ENCODE results near the gene FAM110A. TPM values are rescaled to one million over a fixed set of nuclear protein-coding genes. Genes with fewer than 3 reads are reported as not detected.

The FAM110A gene
- total RNA-seq, 1 donor from 2014 or later: 152 TPM

DNA sequence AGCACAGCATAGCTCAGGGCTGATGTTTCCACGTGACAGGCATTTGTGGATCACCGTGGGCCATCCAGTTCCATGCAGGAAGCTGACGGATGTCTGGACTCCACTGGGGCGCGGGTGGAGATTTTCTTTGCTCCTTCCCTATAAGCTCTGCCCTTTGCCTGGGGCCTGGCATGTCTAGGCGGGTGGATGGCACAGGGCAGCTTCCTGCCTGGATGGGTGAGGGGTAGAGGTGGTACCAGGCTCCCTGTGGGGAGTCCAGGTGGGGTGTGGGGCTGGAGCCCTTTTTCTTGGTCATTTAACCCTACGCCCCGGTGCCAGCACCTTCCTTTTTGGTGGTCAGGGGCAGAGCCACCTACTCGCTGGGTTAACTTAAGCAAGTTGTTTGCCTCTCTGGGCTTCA lies 10.4 kb downstream of the FAM110A start:
- TF ChIP-seq, protein P1, sequence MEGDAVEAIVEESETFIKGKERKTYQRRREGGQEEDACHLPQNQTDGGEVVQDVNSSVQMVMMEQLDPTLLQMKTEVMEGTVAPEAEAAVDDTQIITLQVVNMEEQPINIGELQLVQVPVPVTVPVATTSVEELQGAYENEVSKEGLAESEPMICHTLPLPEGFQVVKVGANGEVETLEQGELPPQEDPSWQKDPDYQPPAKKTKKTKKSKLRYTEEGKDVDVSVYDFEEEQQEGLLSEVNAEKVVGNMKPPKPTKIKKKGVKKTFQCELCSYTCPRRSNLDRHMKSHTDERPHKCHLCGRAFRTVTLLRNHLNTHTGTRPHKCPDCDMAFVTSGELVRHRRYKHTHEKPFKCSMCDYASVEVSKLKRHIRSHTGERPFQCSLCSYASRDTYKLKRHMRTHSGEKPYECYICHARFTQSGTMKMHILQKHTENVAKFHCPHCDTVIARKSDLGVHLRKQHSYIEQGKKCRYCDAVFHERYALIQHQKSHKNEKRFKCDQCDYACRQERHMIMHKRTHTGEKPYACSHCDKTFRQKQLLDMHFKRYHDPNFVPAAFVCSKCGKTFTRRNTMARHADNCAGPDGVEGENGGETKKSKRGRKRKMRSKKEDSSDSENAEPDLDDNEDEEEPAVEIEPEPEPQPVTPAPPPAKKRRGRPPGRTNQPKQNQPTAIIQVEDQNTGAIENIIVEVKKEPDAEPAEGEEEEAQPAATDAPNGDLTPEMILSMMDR (IDR thresholded peaks at IDR 0.05; ENCODE audit: partially characterized antibody, unreplicated experiment): no peak
- Mint-ChIP-seq H3K4me1 (ENCODE audit: low read depth, unreplicated experiment) (peaks cover 23% of the 10 kb centered on the region), H3K36me3 (ENCODE audit: unreplicated experiment) (peaks cover 8% of the 10 kb centered on the region), H3K27ac (ENCODE audit: unreplicated experiment) (peak overlapping the region; percentile 95), H3K4me3 (ENCODE audit: unreplicated experiment) (peak overlapping the region; percentile 87), H3K27me3 (ENCODE audit: unreplicated experiment) (peaks cover 10% of the 10 kb centered on the region), H3K9me3 (ENCODE audit: unreplicated experiment) (peaks cover 19% of the 10 kb centered on the region)
- no peak for DNase-seq

DNA sequence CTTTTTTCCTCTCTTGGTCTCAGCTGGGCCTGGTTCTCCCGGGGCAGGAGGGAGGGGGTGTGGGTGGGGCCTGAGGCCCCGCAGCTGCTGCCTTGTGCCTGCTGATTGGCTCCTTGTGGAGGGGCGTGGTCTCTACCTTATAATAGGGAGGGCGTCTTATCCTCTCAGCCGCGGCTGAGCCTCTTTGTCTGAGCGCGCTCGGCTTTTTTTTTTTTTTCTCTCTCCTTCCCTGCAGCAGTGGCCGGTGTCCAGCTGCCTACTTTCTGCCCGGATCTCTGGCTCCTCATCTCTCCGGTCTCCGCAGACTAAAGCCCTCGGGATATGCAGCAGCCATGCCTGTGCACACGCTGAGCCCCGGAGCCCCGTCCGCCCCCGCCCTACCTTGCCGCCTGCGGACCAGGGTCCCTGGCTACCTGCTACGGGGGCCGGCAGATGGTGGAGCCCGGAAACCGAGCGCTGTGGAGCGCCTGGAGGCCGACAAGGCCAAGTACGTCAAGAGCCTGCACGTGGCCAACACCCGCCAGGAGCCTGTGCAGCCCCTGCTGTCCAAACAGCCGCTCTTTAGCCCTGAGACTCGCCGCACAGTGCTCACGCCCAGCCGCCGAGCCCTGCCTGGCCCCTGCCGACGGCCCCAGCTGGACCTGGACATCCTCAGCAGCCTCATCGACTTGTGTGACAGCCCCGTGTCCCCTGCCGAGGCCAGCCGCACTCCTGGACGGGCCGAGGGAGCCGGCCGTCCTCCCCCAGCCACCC lies 11.1 kb downstream of the FAM110A start:
- Mint-ChIP-seq H3K4me1 (ENCODE audit: low read depth, unreplicated experiment) (peaks cover 21% of the 10 kb centered on the region), H3K4me3 (ENCODE audit: unreplicated experiment) (peak overlapping the region; percentile 87), H3K9me3 (ENCODE audit: unreplicated experiment) (peaks cover 19% of the 10 kb centered on the region), H3K27ac (ENCODE audit: unreplicated experiment) (peak overlapping the region; percentile 95), H3K36me3 (ENCODE audit: unreplicated experiment) (peaks cover 8% of the 10 kb centered on the region), H3K27me3 (ENCODE audit: unreplicated experiment) (peaks cover 10% of the 10 kb centered on the region)
- peak; percentile 91 for DNase-seq
- TF ChIP-seq, protein P1 (IDR thresholded peaks at IDR 0.05; ENCODE audit: partially characterized antibody, unreplicated experiment): no peak

DNA sequence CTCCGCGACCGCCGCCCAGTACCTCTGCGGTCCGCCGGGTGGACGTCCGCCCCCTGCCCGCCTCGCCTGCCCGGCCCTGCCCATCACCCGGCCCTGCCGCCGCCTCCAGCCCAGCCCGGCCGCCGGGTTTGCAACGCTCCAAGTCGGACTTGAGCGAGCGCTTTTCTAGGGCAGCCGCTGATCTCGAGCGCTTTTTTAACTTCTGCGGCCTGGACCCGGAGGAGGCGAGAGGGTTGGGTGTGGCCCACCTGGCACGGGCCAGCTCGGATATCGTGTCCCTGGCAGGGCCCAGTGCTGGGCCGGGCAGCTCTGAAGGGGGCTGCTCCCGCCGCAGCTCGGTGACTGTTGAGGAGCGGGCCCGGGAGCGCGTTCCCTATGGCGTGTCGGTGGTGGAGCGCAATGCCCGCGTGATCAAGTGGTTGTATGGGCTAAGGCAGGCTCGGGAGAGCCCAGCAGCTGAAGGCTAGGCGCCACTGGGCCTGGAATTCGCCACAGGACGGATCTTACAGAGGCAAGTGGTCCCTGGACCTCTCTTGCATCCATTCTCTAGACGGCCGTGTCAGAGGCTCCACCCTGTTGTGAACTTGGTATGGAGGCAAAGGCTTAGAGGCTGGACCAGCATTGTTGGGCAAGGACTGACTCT lies 11.8 kb downstream of the FAM110A start:
- TF ChIP-seq, protein P1 (IDR thresholded peaks at IDR 0.05; ENCODE audit: partially characterized antibody, unreplicated experiment): no peak
- H3K9me3 Mint-ChIP-seq (ENCODE audit: unreplicated experiment): peaks cover 19% of the 10 kb centered on the region
- H3K36me3 Mint-ChIP-seq (ENCODE audit: unreplicated experiment): peaks cover 8% of the 10 kb centered on the region
- H3K4me3 Mint-ChIP-seq (ENCODE audit: unreplicated experiment): peak overlapping the region; percentile 98
- H3K27ac Mint-ChIP-seq (ENCODE audit: unreplicated experiment): peak overlapping the region; percentile 98
- peaks cover 16% of the 10 kb centered on the region for H3K4me1 Mint-ChIP-seq (ENCODE audit: low read depth, unreplicated experiment)
- no peak for DNase-seq
- peaks cover 11% of the 10 kb centered on the region for H3K27me3 Mint-ChIP-seq (ENCODE audit: unreplicated experiment)

DNA sequence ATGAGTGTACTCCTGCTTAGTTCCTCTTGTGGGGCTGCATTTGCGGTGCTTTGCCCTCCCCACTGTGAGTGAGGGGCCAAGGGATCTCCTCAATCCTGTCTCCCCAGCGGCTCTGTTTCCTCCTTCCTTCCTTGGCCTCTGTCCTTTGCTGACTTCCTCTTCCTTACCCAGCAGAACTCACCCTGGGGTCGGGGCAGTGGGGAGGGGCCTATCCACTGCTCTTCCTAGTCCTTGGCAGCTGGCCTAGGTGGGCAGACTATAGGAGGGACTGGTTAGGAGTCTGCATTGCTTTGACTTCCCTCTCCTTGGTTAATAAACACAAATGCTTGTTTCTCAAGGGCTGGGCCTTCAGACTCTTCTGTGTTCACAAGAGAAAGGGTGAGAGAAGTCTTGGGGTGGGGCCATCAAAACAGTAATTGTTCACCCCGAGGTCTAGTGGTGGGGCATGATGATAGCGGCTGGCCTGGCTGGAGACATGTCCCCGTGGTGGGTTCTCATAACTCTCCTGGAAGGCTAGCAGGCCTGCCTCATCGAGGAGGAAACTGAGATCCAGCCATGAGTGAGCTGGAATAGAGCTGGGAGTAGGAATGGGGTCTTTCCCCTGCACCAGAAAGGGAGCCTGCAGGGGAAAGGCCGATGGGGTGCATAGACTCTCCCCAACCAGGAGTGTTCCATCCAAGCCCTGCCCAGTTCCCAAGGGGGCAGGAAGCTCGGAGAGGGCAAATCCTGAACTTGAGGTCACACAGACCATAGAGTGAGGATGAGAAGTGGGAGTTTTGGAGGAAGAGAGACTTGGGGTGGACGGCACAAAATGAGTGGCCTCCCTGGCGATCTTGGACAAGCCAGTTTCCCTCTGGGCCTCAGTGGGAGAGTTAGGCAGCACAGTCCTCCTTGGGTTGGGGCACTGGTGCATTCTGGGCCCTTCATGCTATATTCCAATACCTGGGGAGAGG lies 12.7 kb downstream of the FAM110A start:
- peaks cover 15% of the 10 kb centered on the region for H3K27me3 Mint-ChIP-seq (ENCODE audit: unreplicated experiment)
- peak overlapping the region; percentile 98 for H3K27ac Mint-ChIP-seq (ENCODE audit: unreplicated experiment)
- H3K4me3 Mint-ChIP-seq (ENCODE audit: unreplicated experiment): peak overlapping the region; percentile 98
- H3K9me3 Mint-ChIP-seq (ENCODE audit: unreplicated experiment): peaks cover 22% of the 10 kb centered on the region
- DNase-seq: no peak
- peaks cover 14% of the 10 kb centered on the region for H3K4me1 Mint-ChIP-seq (ENCODE audit: low read depth, unreplicated experiment)
- TF ChIP-seq, protein P1 (IDR thresholded peaks at IDR 0.05; ENCODE audit: partially characterized antibody, unreplicated experiment): no peak
- peaks cover 8% of the 10 kb centered on the region for H3K36me3 Mint-ChIP-seq (ENCODE audit: unreplicated experiment)

Measured in glutamatergic neuron (in vitro differentiated cells).